Smooth muscle cell (in vitro differentiated cells): ENCODE results near the gene JTB. TPM values are rescaled to one million over a fixed set of nuclear protein-coding genes. Genes with fewer than 3 reads are reported as not detected.
A peak's percentile ranks its signal among the peaks of the same experiment; 100 is the strongest.
"Not testable (repeated sequence)": the region's sequence is repeated elsewhere in the genome, so short reads cannot be mapped to it uniquely, and the experiment has no call there.

Source experiments
- DNase-seq: peaks from one replicate; lab custom pipeline; 2025; ENCODE audit not compliant: unreplicated experiment; lab: John Stamatoyannopoulos, UW
- H2AFZ ChIP-seq: fragments of 200-600 bp; sonication (generic); 2 replicates; pipeline ENCODE4 v1.6.0; 2016; ENCODE audit warnings: antibody characterized with exemption, low read depth, mild to moderate bottlenecking
- H3F3A ChIP-seq: fragments of 200-600 bp; sonication (generic); 2 replicates; pipeline ENCODE4 v1.6.0; 2017; ENCODE audit warnings: antibody characterized with exemption, low read depth
- H3K27ac ChIP-seq: fragments of 200-600 bp; sonication (generic); 2 replicates; pipeline ENCODE4 v1.5.1; 2016; ENCODE audit warnings: low read depth, mild to moderate bottlenecking
- H3K27me3 ChIP-seq: fragments of 200-600 bp; sonication (generic); 2 replicates; pipeline ENCODE4 v1.6.1; 2016; ENCODE audit warnings: low read depth, mild to moderate bottlenecking
- H3K36me3 ChIP-seq: fragments of 200-600 bp; sonication (generic); 2 replicates; pipeline ENCODE4 v1.5.1; 2016; ENCODE audit warnings: low read depth
- H3K4me1 ChIP-seq: fragments of 200-600 bp; sonication (generic); 2 replicates; pipeline ENCODE4 v1.5.1; 2016; ENCODE audit warnings: low read depth
- H3K4me2 ChIP-seq: fragments of 200-600 bp; sonication (generic); 2 replicates; pipeline ENCODE4 v1.6.0; 2016; ENCODE audit warnings: mild to moderate bottlenecking
- H3K4me3 ChIP-seq: fragments of 200-600 bp; sonication (generic); 2 replicates; pipeline ENCODE4 v1.5.1; 2016; ENCODE audit warnings: mild to moderate bottlenecking
- H3K79me2 ChIP-seq: fragments of 200-600 bp; sonication (generic); 2 replicates; pipeline ENCODE4 v1.6.0; 2016; ENCODE audit warnings: low read depth, mild to moderate bottlenecking
- H3K9ac ChIP-seq: fragments of 200-600 bp; sonication (generic); 2 replicates; pipeline ENCODE4 v1.6.0; 2016; ENCODE audit warnings: low read depth
- H3K9me3 ChIP-seq: fragments of 200-600 bp; sonication (generic); replicated peaks from 2 replicates; pipeline ENCODE4 v1.5.1; 2016; ENCODE audit warnings: low read depth
- H4K20me1 ChIP-seq: fragments of 200-600 bp; sonication (generic); 2 replicates; pipeline ENCODE4 v1.6.0; 2016; ENCODE audit warnings: low read depth
- CTCF ChIP-seq: fragments of 200-600 bp; sonication (generic); IDR thresholded peaks from 2 replicates; pipeline ENCODE4 v1.5.1; 2017; ENCODE audit warnings: borderline replicate concordance, mild to moderate bottlenecking, antibody characterized with exemption; ENCODE audit not compliant: insufficient read depth, poor library complexity, severe bottlenecking
- WGBS: methylation state at CpG from one replicate; pipeline ENCODE4 v1.1.7; 2016; ENCODE audit warnings: low lambda C conversion rate; 5-methylcytosine and 5-hydroxymethylcytosine counted together
- polyA plus RNA-seq: library from polyadenylated mRNA; unstranded; fragments of >200 nt; fragmentation: Nextera tagmentation; extraction: Ambion mirVana; gene quantifications from 2 replicates; pipeline ENCODE4 v1.2.1, GENCODE V29; 2016
- total RNA-seq: library from RNA; depleted of rRNA; stranded (reverse); fragments of >200 nt; gene quantifications from 2 replicates; pipeline ENCODE4 v1.2.3, GENCODE V29; 2014

JTB gene
- total and polyA plus RNA-seq, 2 experiments from 2014 or later = 139 to 157 TPM

DNA sequence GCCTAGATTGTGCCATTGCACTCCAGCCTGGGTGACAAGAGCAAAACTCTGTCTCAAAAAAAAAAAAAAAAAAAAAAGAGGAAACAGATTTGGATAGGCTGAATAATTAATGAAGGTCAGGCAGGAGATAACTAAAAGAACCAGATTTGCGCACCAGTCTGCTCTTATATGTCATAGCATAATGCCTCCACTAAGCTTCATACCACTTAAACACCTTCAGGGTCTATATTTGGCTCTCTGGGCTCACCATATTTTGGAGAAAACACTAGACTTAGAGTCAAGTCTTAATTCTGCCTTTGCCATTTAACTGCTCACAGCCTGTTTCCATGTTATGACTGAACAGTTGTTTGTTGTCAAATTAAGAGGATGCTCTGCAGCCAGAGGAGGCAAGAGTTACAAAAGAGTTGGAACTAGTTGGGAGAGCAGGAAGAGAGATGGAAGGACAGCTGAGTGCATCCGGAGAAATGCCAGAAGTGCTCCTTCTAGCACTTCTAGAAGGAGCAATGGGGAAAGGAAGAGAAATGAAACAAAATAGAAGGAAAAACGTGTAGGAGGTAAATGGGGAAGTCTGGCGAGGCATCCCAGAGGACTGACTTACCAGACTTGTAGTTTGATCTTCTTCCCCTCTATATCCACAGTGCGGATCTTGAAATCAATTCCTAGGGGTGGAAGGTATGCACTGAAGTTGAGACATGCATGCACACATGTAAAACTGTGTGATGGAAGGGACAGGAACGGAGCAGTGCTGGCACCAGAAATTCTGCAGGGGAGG lies 6.8 kb upstream of the JTB start:
- peaks cover 4% of the 10 kb centered on the region for H4K20me1 ChIP-seq
- peaks cover 1% of the 10 kb centered on the region for H3F3A ChIP-seq
- H3K27ac ChIP-seq = peak overlapping the region; percentile 75
- peak overlapping the region; percentile 61 for H3K4me3 ChIP-seq
- peak overlapping the region; percentile 87 for H3K4me2 ChIP-seq
- no peaks in the 10 kb centered on the region for H3K36me3 ChIP-seq
- no peak for TF ChIP-seq CTCF
- H3K9me3 ChIP-seq = no peaks in the 10 kb centered on the region
- H3K4me1 ChIP-seq = peaks cover 14% of the 10 kb centered on the region
- no peak for DNase-seq
- no peak overlapping the region for H3K9ac ChIP-seq
- peaks cover 13% of the 10 kb centered on the region for H3K79me2 ChIP-seq
- H3K27me3 ChIP-seq = no peaks in the 10 kb centered on the region
- H2AFZ ChIP-seq = no peak overlapping the region
- 77% methylated on average over 6 of the region's 6 CpGs for WGBS

DNA sequence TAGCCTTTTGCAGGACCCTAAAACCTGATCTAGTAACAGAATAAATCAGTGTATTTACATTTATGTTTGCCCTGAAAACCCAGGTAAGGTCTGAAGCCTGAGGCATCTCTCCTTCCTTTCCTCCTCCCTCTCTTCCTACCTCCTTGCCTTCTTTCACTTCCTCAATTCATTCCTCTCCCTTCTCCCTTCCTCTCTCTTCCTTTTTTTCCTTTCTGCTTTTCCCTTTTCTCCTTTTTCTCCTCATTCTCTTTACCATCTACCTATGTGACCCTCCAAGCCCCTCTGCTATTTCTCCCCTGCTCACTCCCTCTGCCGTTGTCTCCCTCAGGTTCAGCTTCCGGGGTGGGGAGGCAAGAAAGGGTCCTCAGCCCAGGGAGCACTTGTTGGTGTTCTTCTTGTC lies 4.3 kb upstream of the JTB start:
- H3K4me2 ChIP-seq, H3K27ac ChIP-seq, DNase-seq, H2AFZ ChIP-seq, H3K9me3 ChIP-seq, H4K20me1 ChIP-seq, H3K4me3 ChIP-seq, H3K36me3 ChIP-seq, H3K9ac ChIP-seq, H3K27me3 ChIP-seq: not testable (repeated sequence)
- H3K4me1 ChIP-seq = peaks cover 14% of the 10 kb centered on the region
- H3F3A ChIP-seq = peaks cover 15% of the 10 kb centered on the region
- WGBS = 96% methylated on average over 2 of the region's 2 CpGs
- H3K79me2 ChIP-seq = peaks cover 20% of the 10 kb centered on the region

DNA sequence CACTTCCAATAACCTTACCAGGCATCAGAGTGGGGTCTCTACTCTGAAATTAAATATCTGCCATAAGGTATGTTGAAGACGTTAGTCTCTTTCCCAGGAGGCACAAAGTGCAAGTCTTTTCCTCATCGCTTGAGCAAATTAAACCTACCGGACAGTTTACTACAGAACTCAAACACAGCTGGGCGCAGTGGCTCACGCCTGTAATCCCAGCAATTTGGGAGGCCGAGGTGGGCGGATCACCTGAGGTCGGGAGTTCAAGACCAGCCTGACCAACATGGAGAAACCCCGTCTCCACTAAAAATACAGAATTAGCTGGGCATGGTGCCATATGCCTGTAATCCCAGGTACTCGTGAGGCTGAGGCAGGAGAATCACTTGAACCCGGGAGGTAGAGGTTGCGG lies 1.6 kb upstream of the JTB start:
- Histone ChIP-seq H3F3A (peaks cover 19% of the 10 kb centered on the region), H3K79me2 (peaks cover 22% of the 10 kb centered on the region)
- not testable (repeated sequence) for H4K20me1 ChIP-seq, DNase-seq, H2AFZ ChIP-seq, H3K9me3 ChIP-seq, H3K4me2 ChIP-seq, H3K4me3 ChIP-seq, H3K27me3 ChIP-seq, H3K4me1 ChIP-seq, H3K36me3 ChIP-seq, H3K9ac ChIP-seq, H3K27ac ChIP-seq
- 97% methylated on average over 12 of the region's 12 CpGs for WGBS

DNA sequence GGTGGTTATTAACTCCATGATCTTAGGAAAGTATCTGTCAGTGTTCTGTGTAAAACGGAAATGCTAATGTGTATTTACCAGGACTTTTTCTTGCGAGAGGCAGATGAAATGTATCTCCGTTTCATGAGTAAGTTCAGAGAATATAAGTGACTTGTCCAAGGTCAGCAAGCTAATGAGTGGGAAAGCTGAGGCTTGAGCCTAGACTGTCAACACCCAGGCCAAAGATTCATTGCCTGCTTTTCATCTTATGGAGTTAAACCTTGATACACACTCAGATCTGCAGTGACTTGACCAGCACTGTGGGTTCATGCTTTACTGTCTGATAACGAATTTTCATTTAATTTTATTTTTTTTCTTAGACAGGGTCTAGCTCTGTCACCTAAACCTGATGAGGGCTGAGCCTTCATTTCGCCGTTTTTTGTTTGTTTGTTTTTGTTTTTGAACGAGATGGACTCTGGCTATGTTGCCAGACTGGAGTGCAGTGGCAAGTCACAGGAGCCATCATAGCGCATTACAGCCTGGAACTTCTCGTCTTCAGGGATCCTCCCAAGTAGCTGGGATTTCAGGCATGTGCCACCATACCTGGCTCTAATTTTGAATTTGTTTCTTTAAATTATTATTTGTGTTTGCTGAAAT lies 918 bp upstream of the JTB start:
- Histone ChIP-seq H3K79me2 (peaks cover 18% of the 10 kb centered on the region), H3K9me3 (no peaks in the 10 kb centered on the region), H2AFZ (peak overlapping the region; percentile 64), H4K20me1 (peaks cover 10% of the 10 kb centered on the region), H3K4me2 (peak overlapping the region; percentile 94), H3K4me1 (peaks cover 8% of the 10 kb centered on the region), H3K9ac (no peak overlapping the region), H3F3A (peaks cover 19% of the 10 kb centered on the region), H3K27me3 (no peaks in the 10 kb centered on the region), H3K27ac (peak overlapping the region; percentile 56), H3K4me3 (peak overlapping the region; percentile 82), H3K36me3 (no peaks in the 10 kb centered on the region)
- DNase-seq = no peak
- no peak for TF ChIP-seq CTCF
- WGBS = 78% methylated on average over 9 of the region's 9 CpGs
